Measurements from ENCODE around the gene LINC00237. TPM values are rescaled to one million over a fixed set of nuclear protein-coding genes. Genes with fewer than 3 reads are reported as not detected.

LINC00237 gene
- total and polyA plus RNA-seq, 2 experiments from 2014 or later = 0.31 to 2.0 TPM

- ATAC-seq (no peak), DNase-seq (ENCODE audit: low spot score) (peak; percentile 44)
- no peaks in the 10 kb centered on the region for H3F3A ChIP-seq (replicated peaks; ENCODE audit: low read depth)
- H3K36me3 ChIP-seq (ENCODE audit: insufficient read depth) = no peaks in the 10 kb centered on the region
- peaks cover 8% of the 10 kb centered on the region; the same call in 2 of the 3 replicates for H3K4me1 Mint-ChIP-seq
- no peaks in the 10 kb centered on the region for H3K27me3 ChIP-seq (ENCODE audit: insufficient read depth)
- no peak overlapping the region for H3K4me3 ChIP-seq
- TF ChIP-seq ETS1 (IDR thresholded peaks at IDR 0.05) (no peak), CTCF (conservative IDR thresholded peaks at IDR 0.05; ENCODE audit: low read depth in 2 of 2) (peak; percentile 53 to 62), NANOG (IDR thresholded peaks at IDR 0.05; ENCODE audit: borderline replicate concordance) (no peak)
- peaks cover 14% of the 10 kb centered on the region; the same call in 1 of the 2 replicates for H3K4me1 ChIP-seq (ENCODE audit: insufficient read depth)
- no peak overlapping the region for H3K27ac Mint-ChIP-seq
- no peak overlapping the region for H3K4me2 ChIP-seq
- no peaks in the 10 kb centered on the region for H3K36me3 Mint-ChIP-seq (ENCODE audit: low read depth)
- peaks cover 4% of the 10 kb centered on the region; the same call in 1 of the 2 replicates for H3K9me2 ChIP-seq (ENCODE audit: insufficient read depth)
- no peak overlapping the region; the same call in 1 of the 2 replicates for H2AFZ ChIP-seq
- no peaks in the 10 kb centered on the region for H3K79me2 ChIP-seq (replicated peaks; ENCODE audit: insufficient read depth)
- H4K20me1 ChIP-seq (replicated peaks; ENCODE audit: insufficient read depth) = no peaks in the 10 kb centered on the region
- peaks cover 1% of the 10 kb centered on the region for H3K27me3 Mint-ChIP-seq (ENCODE audit: insufficient read depth, low read depth, poor library complexity)
- no peak overlapping the region for H3K4me3 Mint-ChIP-seq
- H3K9me3 Mint-ChIP-seq = no peaks in the 10 kb centered on the region
- H3K27ac ChIP-seq (ENCODE audit: low read depth) = no peak overlapping the region
Measured at GRCh38 chr20:21114584-21114983, 8.4 kb upstream of the LINC00237 start.

DNA sequence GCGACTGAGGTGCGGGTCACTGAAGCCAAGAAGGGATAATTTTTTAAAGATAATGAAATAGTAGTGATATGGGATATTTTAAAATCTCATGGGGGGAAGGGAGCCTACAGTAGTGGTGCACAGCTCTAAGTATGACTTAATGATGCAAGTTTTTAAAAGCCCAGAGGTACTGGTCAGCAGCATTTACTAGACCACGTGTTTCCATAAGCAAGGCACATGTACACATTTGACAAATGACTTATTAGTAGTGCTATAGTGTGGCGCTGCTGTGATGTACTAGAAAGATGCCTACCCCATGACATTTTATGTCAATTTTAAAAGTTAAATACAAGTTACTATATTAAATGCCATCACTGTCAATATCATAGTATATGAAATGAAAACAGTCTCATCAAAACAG lies 7.5 kb upstream of the LINC00237 start:
- H3K4me2 ChIP-seq = no peak overlapping the region
- no peak overlapping the region for H3K27ac ChIP-seq (ENCODE audit: low read depth)
- H3K9me3 Mint-ChIP-seq = no peaks in the 10 kb centered on the region
- H3K9me2 ChIP-seq (ENCODE audit: insufficient read depth) = peaks cover 4% of the 10 kb centered on the region; the same call in 1 of the 2 replicates
- H3K4me3 Mint-ChIP-seq = no peak overlapping the region
- no peaks in the 10 kb centered on the region for H4K20me1 ChIP-seq (replicated peaks; ENCODE audit: insufficient read depth)
- no peak for DNase-seq (ENCODE audit: low spot score)
- no peaks in the 10 kb centered on the region for H3K36me3 ChIP-seq (ENCODE audit: insufficient read depth)
- H3K36me3 Mint-ChIP-seq (ENCODE audit: low read depth) = no peaks in the 10 kb centered on the region
- H3K79me2 ChIP-seq (replicated peaks; ENCODE audit: insufficient read depth) = no peaks in the 10 kb centered on the region
- ATAC-seq = no peak
- no peak overlapping the region for H3K27ac Mint-ChIP-seq
- H3F3A ChIP-seq (replicated peaks; ENCODE audit: low read depth) = no peaks in the 10 kb centered on the region
- H3K4me1 Mint-ChIP-seq = peaks cover 8% of the 10 kb centered on the region; the same call in 2 of the 3 replicates
- no peak overlapping the region for H3K4me3 ChIP-seq
- H3K4me1 ChIP-seq (ENCODE audit: insufficient read depth) = peaks cover 14% of the 10 kb centered on the region; the same call in 1 of the 2 replicates
- peaks cover 6% of the 10 kb centered on the region for H3K27me3 Mint-ChIP-seq (ENCODE audit: insufficient read depth, low read depth, poor library complexity)
- H3K27me3 ChIP-seq (ENCODE audit: insufficient read depth) = peaks cover 6% of the 10 kb centered on the region
- H2AFZ ChIP-seq = no peak overlapping the region
- no peak for TF ChIP-seq CREB1 (CRISPR knock-in tag; IDR thresholded peaks at IDR 0.05; ENCODE audit: low read depth)
- no peak for TF ChIP-seq EZH2phosphoT487 (IDR thresholded peaks at IDR 0.05; ENCODE audit: unreplicated experiment)
- no peak for TF ChIP-seq CTCF (conservative IDR thresholded peaks at IDR 0.05; ENCODE audit: low read depth in 2 of 2)
- TF ChIP-seq ZNF462 (CRISPR knock-in tag; IDR thresholded peaks at IDR 0.05) = no peak
- TF ChIP-seq STAT1 (IDR thresholded peaks at IDR 0.05; ENCODE audit: unreplicated experiment) = no peak

Data from GM23338 (cell line).